ENCODE measurements around the gene IFNL2.
"Not testable (repeated sequence)": the region's sequence is repeated elsewhere in the genome, so short reads cannot be mapped to it uniquely, and the experiment has no call there.

The IFNL2 gene

DNA sequence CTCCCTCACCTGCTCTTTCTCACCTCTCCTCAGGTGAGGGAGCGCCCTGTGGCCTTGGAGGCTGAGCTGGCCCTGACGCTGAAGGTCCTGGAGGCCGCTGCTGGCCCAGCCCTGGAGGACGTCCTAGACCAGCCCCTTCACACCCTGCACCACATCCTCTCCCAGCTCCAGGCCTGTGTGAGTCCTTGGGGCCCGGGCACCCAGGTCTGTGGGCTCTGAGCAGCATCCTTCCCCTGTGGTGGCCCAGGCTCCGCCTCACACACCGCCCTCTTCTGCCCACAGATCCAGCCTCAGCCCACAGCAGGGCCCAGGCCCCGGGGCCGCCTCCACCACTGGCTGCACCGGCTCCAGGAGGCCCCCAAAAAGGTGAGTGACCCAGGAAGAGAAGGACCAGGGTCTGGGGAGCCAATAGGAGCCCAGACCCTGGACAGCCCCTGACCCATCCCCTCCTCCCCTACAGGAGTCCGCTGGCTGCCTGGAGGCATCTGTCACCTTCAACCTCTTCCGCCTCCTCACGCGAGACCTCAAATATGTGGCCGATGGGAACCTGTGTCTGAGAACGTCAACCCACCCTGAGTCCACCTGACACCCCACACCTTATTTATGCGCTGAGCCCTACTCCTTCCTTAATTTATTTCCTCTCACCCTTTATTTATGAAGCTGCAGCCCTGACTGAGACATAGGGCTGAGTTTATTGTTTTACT, 29.9 kb downstream of the IFNL2 start:
- peak; percentile 55 for DNase-seq

DNA sequence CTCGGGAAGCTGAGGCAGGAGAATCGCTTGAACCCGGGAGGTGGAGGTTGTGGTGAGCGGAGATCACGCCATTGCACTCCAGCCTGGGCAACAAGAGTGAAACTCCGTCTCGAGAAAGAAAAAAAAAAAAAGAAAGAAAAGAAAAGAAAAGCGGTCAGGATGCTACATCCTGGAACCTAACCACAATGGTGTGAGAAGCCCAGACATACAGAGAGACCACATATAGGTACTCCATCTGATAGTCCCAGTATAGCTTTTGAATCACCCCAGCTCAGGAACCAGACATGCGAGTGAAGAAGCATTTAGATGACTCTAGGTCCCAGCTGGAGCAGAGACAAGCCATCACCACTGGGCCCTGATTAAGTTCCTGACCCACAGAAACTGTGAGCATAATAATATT, 31.2 kb downstream of the IFNL2 start:
- no peak for DNase-seq

DNA sequence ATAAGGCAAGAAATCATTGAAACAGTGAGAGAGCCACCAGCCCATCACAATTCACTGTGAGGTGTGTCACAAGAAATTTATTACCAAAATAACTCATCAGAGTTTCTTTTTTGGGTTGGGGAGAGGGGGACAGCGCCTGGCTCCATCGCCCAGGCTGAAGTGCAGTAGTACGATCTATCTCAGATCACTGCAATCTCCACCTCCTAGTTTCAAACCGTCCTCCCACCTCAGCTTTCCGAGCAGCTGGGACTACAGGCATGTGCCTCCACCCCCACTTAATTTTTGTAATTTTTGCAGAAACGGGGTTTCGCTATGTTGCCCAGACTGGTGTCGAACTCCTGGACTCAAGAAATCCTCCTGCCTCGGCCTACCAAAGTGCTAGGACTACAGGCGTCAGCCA, 31.6 kb downstream of the IFNL2 start:
- no peak for DNase-seq

DNA sequence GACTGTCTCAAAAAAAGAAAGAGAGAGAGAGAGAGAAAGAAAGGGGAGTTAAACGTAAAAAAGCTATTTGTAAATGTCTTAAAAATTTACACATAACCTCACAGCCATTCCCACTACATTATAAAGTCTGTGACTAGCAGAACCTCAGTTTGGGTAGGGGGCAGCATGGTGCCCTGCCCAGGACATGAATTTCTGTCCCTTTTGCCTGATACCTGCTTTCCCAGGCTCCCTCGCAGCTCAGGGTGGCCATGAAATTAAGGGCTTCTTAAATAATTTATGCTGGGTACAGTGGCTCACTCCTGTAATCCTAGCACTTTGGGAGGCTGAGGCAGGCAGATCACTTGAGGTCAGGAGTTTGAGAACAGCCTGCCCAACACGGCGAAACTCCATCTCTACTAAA, 32.8 kb downstream of the IFNL2 start:
- DNase-seq = no peak

DNA sequence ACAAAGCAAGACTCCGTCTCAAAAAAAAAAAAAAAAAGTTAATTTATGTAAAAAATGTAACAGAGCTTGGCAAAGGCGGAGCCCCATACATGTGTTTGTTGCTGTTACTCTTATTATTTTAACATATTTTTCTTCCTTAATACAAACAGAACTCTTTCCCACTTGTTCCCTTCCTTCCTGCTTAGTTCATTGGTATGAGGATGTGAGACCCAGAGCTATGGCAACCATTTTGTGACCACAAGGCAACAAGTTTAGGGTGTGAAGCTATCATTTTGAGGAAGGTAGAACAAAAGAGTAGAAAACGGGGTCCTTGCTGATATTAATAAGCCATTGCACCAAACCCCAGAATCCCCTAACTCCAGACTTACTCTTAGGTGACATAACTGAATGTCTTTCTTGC, 33.4 kb downstream of the IFNL2 start:
- DNase-seq = no peak

DNA sequence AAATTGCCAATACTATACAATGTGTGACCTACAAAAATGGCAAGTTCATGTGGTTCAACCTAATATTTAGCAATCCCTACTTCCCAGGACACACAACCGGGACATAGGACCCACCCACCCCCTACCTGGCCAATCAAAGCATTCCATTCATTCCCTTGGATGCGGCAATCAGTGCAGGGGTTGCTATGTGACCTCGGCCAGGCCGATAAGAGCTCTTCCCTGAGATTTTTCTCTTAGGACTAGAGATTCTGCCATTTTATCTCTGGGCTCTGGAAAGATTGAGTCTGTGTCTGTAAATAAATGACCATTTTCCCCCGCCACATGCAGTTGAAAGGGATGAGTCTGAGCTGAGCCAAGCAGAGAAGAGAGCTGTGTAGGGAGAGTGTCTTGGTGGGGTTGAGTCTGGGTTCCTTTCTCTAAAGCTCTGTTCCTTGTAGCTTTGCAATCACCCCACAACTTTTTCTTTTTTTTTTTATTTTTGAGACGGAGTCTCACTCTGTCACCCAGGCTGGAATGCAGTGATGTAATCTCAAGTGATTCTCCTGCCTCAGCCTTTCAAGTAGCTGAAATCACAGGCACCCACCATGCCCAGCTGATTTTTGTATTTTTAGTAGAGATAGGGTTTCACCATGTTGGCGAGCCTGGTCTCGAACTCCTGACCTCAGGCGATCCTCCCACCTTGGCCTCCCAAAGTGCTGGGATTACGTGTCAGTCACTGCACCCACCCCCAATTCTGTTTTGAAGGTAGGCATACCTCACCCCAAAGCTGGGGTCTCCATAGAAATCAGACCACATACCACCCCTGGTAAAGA, 35.4 kb downstream of the IFNL2 start:
- no peak for DNase-seq

DNA sequence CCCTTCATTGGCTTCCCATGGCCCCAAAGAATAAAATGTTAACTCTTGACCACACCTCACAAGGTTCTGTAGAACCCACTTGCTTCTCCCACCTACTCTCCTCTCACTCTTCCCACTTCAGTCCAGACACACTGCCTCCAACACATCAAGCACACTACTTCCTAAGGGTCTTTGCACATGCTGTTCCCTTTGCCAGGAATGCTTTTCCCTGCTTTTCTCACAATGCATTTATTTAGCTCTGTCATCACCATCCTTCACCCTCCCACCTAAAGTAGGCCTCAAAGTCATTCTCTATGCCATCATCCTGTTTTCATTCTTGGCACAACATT, 36.0 kb downstream of the IFNL2 start:
- no peak for DNase-seq

DNA sequence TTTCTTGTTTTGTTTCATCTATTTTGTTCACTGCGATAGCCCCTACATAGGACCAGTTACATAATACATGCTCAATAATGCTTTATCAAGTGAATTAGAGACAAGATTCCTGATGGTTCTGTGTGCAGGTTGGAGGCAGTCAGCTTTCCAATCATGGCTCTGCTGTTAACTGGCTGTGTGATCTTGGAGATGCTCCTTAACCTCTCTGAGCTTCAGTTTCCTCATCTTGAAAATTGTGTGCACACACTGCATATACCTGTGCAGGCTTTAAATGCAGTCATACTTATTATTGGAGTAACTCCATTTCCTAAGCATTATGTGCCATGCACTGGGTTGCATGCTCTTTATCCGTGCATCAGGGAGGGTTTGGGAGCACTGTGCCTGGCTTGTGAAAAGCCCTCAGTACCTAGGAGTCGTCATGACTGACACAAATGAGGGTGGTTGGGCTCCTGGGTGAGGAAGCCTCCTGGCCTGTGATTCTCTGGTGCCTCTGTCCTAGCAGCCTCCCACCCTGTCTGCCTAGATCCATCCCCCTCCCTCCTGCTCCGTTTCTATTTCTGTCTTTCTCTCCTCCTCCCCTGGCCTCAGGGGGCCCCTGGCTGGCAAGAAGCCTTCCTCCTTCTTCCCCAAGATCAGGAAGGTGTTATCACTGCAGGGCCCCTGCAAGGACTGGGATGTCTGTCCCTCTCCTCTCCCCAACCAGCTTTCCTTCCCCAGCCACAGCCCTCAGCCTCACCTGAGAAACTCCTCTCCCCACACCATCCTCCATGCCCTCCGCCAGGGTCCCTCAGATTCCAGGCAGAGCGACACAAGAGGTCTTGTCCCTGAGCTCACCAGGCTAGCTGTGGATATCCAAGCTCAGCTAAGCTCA, 36.7 kb downstream of the IFNL2 start:
- DNase-seq = no peak

DNA sequence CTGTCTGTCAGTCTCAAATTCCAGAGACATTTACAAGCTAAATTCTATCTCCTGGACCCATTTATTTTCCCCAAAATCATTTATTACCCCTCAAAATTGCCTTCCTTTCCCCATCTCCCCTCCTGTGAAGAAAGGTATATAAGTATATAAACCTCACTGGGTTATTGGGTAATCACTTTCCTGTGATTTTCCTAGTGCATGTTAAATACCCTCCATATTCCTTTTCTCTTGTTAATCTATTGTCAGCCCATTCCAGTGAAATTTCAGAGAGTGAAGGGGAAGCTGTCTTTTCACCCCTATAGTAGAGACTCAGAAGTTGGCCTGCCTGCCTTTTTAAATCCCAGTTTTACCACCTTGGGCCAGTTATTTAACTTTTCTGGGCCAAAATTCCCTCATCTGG, 37.9 kb downstream of the IFNL2 start:
- no peak for DNase-seq

DNA sequence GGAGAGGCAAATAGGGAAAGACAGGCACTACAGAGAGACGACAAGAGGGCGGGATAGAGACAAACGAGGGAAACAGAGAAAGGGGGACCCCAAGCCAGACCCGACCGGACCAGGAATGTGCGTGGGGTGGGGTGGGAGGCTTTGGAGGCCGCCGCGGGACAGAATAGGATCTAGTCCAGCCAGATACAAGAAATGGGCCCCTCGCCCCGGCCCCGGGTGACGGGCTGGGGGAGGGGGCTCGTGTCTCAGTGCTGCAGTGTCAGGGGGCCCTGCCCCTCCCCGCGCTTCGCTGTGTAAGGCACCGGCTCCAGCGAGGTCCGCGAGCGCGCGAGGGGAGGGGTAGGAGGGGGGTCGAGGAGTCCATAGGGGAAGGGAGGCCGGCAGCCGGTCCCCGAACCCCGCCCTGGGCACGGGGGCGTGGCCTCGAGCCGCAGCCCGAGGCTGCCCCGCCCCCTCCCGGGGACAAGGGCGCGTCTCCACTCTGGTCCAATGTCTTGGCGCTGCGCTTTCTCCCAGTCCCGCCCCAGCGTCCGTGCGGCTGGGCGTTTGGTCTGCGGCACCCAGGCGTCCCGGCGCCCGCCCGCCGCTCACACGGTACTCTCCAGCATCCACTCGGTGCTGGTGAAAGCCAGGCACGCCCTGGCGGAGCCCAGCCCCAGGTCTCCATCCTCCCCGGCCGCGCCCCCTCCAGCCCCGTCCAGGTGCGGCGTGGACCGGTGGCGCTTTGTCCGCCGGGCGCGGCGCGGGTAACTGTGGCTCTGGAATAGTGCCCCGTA, 39.0 kb downstream of the IFNL2 start:
- no peak for DNase-seq

DNA sequence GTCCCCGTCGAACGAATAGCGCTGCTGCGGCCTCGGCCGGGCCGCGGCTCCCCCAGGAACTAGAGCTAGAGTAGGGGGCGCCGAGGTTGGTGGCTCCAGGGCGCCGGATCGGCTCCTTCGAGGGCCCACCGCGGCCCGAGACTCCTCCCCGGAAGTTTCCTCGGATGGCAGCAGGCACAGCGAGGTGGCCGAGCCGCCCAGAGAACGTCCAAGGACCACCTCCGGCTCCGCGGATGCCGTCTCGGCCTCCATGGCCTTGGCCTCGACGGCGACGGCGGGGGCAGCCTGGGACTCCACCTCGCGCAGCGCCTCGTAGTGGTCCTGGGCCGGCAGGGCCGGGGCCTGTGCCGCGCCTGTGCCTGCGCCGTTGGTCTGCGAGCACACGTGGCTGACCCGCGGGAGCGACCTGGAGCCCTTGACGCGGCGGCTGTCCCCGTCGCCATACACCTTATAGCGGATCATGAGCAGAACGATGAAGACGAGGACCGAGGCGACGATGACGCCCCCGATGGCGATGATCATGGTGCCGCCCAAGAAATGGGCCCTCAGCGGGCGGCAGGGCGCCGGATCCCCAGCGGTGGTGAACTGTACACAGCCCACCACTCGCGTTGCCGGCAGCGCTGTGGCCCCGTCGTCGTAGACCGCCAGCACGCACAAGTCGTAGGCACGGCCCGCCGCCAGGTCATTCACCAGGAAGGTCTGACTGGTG, 39.8 kb downstream of the IFNL2 start:
- DNase-seq = no peak

DNA sequence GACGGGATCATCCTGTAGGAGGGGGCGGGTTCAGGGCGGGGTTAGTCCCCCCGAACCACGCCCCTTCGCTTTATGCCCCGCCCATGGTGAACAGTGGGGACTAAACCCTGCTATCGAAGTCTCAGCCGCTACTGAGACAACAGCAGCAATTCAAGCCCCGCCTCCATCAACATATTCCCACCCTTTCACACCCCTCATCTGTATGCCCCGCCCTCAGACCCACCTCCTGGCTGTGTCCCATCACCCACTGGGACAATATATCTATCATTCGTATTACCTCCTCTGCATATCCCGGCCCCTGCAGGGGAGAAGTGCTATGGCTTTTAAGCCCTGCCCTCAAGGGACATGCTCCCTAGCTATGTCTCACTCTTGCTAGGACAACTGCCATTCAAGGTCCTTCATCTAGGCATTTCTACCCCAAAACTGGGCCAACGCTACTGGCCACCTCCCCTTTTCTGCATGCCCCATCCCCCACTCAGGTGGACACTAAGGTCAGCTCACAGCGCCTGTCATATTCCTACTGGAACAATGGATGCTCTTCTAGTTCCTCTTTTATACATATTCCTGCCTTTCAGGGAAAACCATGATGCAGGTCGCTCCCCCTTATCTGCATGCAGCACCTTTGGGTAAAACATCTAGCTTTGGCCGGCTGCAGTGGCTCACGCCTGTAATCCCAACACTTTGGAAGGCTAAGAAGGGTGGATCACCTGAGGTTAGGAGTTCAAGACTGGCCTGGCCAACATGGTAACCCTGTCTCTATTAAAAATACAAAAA, 40.5 kb downstream of the IFNL2 start:
- no peak for DNase-seq

DNA sequence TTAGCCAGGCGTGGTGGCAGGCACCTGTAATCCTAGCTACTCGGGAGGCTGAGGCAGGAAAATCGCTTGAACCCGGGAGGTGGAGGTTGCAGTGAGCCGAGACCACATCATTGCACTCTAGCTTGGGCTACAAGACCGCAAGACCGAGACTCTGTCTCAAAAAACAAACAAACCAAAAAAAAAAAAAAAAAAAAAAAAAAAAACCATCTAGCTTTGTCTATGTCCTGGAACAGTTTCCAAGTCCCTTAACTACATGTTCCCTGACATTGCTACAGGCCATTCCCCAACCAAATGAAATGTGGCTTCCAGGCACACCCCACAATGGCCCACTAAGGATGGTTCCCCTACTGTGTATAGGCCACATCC, 41.1 kb downstream of the IFNL2 start:
- DNase-seq = not testable (repeated sequence)

DNA sequence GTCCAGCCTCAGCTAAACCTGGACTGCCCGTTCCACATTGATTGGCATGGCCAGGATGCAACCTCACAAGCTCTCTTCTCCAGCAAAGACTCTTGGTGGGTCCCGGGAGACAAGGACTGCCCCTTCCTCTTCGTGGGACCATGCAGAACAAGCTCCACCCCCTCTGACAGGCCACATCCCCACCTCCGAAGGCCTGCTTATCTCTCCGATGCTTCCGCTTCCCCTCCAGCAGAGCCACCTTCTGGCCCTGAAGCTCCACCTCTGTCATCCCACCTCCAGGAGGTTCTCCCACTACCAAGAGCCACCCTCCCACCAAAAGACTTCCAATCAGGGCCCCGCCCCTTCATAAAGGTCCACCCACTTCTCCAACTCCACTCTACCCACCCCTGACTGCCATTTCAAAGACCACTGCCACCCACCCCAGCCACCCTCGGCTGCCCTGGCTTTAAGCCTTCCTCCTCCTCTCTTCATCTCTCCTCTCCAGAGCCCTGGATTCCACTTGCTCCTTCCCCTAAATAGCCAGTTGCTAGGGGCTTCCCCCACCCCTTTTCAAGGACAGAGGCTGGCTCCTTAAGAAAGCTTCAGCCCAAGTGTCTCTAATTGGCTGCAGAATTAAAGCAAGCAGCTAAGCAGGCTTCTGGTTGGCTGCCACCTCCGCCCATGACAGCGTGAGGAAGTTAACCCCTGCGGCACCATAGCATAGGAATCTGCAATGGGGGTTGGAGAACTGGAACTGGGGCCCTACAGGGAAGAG, 42.5 kb downstream of the IFNL2 start:
- no peak for DNase-seq

DNA sequence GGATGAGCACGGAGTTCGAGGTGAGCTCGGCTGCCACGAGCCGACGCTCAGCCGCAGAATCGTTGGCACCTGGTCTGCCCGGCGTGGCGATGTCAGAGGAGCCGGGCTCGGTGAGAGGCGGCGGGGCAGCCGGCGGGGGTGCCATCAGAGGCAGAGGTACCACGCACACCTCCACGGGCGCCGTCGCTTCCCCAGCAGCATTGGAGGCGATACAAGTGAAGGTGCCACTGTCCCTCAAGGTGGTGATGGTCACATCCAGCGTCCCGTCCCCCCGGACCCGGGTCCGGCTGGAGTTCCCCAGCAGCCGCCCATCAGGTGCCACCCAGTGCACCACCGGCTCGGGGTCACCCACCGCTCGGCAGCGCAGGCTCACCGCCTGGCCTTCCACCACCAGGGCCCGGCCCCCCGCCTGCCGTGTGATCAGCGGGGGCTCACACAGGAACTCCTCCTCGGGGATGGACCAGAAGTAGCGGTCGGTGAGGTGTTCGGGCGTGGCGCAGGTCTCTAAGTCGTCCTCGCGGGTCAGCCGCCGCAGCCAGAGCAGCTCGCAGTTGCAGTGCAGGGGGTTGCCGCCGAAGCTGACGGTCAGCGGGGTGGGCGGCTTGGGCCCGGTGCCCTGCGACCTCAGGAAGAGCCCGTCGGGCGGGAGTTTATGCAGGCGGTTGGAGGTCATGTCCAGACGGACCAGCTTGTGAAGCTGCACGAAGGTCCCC, 46.0 kb downstream of the IFNL2 start:
- no peak for DNase-seq

DNA sequence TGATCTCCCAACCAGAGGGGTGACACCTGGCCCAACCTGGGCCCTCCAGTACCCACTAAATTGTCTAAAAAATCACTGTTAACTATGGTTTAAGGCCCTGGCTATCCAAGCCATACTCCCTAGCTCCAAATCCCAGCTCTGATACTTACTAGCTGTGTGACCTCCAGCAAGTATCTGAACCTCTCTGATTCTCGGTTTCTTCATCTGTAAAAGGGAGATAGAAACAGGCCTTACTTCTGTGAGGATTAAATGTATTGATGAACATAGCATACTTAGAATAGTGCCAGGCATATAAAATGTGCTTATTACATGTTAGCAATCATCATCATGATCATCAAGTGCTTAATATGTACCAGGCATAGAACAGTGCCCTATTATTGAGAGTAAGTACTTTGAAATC, 47.7 kb downstream of the IFNL2 start:
- no peak for DNase-seq

DNA sequence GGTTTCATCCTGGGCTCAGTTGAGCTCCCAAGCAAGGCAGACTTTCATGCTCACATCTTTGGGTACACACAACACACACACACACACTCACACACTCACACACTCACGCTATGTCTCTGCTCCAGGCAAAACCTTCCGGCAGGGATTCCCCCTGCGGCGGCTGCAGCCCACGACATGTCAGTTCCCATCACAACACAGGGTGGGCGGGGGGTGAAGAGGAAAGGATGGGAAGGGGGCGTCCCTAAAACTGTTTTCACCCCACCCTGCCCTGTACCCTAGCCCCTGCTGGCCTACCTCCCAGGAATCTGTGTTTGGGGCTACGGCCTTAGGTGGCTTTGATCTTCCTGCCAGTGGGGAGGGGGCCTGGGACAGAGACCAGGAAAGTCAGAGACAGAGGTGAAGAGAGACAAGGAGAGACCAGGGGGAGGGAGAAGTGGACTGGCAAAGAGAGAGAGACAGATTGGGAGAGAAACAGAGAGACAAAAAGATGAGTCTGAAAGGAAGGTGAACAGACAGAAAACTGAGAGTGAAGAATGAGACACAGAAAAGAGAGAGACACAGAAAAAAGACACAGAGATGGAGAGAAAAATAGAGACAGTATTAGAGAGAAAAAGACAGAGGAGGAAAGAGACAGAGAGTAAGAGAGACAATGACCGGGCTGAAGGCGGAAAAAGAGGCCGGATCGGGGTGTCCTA, 48.6 kb downstream of the IFNL2 start:
- DNase-seq = no peak

DNA sequence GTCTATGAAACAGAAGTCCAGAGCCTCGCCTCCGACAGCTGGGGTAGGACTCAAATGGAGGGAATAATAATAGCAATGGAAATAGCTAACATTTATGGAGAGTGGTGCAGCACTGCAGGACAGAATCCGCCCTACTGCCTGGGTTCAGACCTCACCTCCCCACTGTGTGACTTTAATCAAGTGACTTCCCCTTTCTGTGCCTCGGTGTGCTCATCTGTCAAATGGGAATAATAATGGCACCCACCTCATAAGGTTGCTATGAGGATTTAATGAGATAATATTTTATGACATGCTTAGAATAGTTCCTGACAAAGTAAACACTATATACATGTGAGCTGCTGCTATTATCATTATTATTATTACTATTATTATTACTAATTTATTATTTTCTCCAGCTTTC, 49.3 kb downstream of the IFNL2 start:
- no peak for DNase-seq

DNA sequence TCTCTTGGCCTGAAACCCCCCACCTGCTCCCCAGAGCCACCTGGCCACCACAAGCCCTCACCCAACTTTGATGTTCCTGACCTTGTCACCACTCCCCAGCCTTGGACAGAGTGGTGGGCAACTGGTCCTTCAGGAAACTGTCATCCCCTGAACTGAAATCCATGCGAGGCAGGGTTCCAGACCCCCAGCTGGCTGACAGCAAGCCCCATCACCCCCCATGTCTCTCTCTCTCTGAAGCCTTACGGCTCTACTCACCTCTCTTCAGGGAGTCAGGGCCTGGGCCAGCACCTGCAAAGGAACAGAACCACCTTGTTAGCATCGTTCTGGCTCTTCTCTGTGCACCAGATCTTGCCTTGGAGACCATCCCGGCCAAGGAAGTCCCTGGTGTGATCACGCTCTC, 49.9 kb downstream of the IFNL2 start:
- DNase-seq = no peak

DNA sequence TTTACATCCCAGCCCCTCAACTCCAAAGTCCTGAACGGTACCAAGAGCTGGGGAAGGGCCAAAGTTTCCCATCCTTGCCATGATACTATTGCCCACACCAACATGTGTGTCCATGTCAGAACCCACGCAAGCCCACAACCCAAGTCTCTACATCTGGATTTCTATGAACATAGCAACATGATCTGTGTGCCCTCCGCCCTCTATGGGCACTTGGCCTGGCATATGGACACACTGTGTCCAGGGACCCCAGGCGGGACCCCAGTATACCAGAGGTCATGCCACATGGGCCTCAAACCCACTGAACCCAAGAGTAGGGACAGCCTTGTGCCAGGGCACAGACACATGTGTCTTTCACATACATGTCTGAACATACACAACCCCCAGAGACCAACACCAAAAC, 50.5 kb downstream of the IFNL2 start:
- DNase-seq = no peak

All from CD4-positive, alpha-beta T cell treated with Interleukin-15 for 1 hour (primary cell).